Neural cell (in vitro differentiated cells): ENCODE measurements around the gene MYOG. TPM values are rescaled to one million over a fixed set of nuclear protein-coding genes. Genes with fewer than 3 reads are reported as not detected.

Source experiments
- H2AFZ ChIP-seq: fragments of 200-600, 300-800 bp; sonication (generic), shearing (Covaris generic); 2 replicates; pipeline ENCODE4 v1.6.0; 2014; ENCODE audit warnings: low read depth, mild to moderate bottlenecking, antibody characterized with exemption, low read length, moderate library complexity
- H3F3A ChIP-seq: fragments of 200-600 bp; shearing (Covaris generic); 2 replicates; pipeline ENCODE4 v1.6.1; 2016; ENCODE audit warnings: mild to moderate bottlenecking, moderate library complexity, mixed read lengths, antibody characterized with exemption, low read length; ENCODE audit not compliant: insufficient read depth, poor library complexity, severe bottlenecking
- H3K27ac ChIP-seq: fragments of 200-600, 300-800 bp; sonication (generic), shearing (Covaris generic); 2 replicates; pipeline ENCODE4 v1.5.1; 2014; ENCODE audit warnings: mild to moderate bottlenecking, low read length, moderate library complexity
- H3K27me3 ChIP-seq: fragments of 300-800, 200-600 bp; sonication (generic), shearing (Covaris generic); 2 replicates; pipeline ENCODE4 v1.6.0; 2014; ENCODE audit warnings: mild to moderate bottlenecking, low read depth, low read length, moderate library complexity; ENCODE audit not compliant: insufficient read depth
- H3K36me3 ChIP-seq: fragments of 300-800, 200-600 bp; sonication (generic), shearing (Covaris generic); 2 replicates; pipeline ENCODE4 v1.5.1; 2014; ENCODE audit warnings: mild to moderate bottlenecking, antibody characterized with exemption, low read length, moderate library complexity; ENCODE audit not compliant: insufficient read depth
- H3K4me2 ChIP-seq: fragments of 300-800, 200-600 bp; sonication (generic), shearing (Covaris generic); 2 replicates; pipeline ENCODE4 v1.6.0; 2014; ENCODE audit warnings: mild to moderate bottlenecking, low read length
- H3K4me3 ChIP-seq: fragments of 300-800, 200-600 bp; sonication (generic), shearing (Covaris generic); 2 replicates; pipeline ENCODE4 v1.5.1; 2014; ENCODE audit warnings: mild to moderate bottlenecking, low read length, moderate library complexity
- H3K79me2 ChIP-seq: fragments of 200-600 bp; shearing (Covaris generic); replicated peaks from 2 replicates; pipeline ENCODE4 v1.6.0; 2014; ENCODE audit warnings: mild to moderate bottlenecking, low read length, moderate library complexity; ENCODE audit not compliant: insufficient read depth
- H3K9ac ChIP-seq: fragments of 300-800, 200-600 bp; sonication (generic), shearing (Covaris generic); 2 replicates; pipeline ENCODE4 v1.6.1; 2016; ENCODE audit warnings: mild to moderate bottlenecking, low read length, mixed read lengths
- H3K9me2 ChIP-seq: fragments of 200-600 bp; shearing (Covaris generic); 2 replicates; pipeline ENCODE4 v1.6.1; 2016; ENCODE audit warnings: mild to moderate bottlenecking, low read length, mixed read lengths; ENCODE audit not compliant: insufficient read depth
- H3K9me3 ChIP-seq: fragments of 200-600, 300-800 bp; sonication (generic), shearing (Covaris generic); 2 replicates; pipeline ENCODE4 v1.6.1; 2016; ENCODE audit warnings: mild to moderate bottlenecking, mixed run types, low read length, moderate library complexity, mixed read lengths
- H4K20me1 ChIP-seq: fragments of 200-600 bp; shearing (Covaris generic); 2 replicates; pipeline ENCODE4 v1.6.1; 2016; ENCODE audit warnings: mild to moderate bottlenecking, mixed run types; ENCODE audit not compliant: insufficient read depth
- CTCF ChIP-seq: fragments of 450-650 bp; IDR thresholded peaks from 2 replicates; pipeline ENCODE4 v1.5.1; 2014; ENCODE audit warnings: antibody characterized with exemption, mild to moderate bottlenecking, moderate library complexity; ENCODE audit not compliant: poor library complexity, severe bottlenecking
- EP300 ChIP-seq: fragments of 450-650 bp; conservative IDR thresholded peaks from 2 replicates; pipeline ENCODE4 v1.6.1; 2014; ENCODE audit warnings: antibody characterized with exemption, mild to moderate bottlenecking, moderate library complexity; ENCODE audit not compliant: poor library complexity, severe bottlenecking
- EZH2 ChIP-seq: fragments of 200-600, 300-800 bp; shearing (Covaris generic), sonication (generic); IDR thresholded peaks from 2 replicates; pipeline ENCODE4 v1.6.1; 2014; ENCODE audit warnings: antibody characterized with exemption, low read length, borderline replicate concordance, mild to moderate bottlenecking; ENCODE audit not compliant: insufficient read depth, poor library complexity, severe bottlenecking
- MXI1 ChIP-seq: fragments of 450-650 bp; conservative IDR thresholded peaks from 2 replicates; pipeline ENCODE4 v1.6.1; 2014; ENCODE audit warnings: antibody characterized with exemption, mild to moderate bottlenecking; ENCODE audit not compliant: poor library complexity, severe bottlenecking
- POLR2AphosphoS5 ChIP-seq: IDR thresholded peaks from 2 replicates; pipeline ENCODE4 v1.6.1; 2012
- RAD21 ChIP-seq: fragments of 450-650 bp; conservative IDR thresholded peaks from 2 replicates; pipeline ENCODE4 v1.6.1; 2014; ENCODE audit warnings: antibody characterized with exemption, mild to moderate bottlenecking, moderate library complexity
- REST ChIP-seq: IDR thresholded peaks from 2 replicates; pipeline ENCODE4 v1.6.1; 2012; ENCODE audit warnings: borderline replicate concordance
- SMC3 ChIP-seq: fragments of 450-650 bp; conservative IDR thresholded peaks from 2 replicates; pipeline ENCODE4 v1.6.1; 2014; ENCODE audit warnings: antibody characterized with exemption, mild to moderate bottlenecking, moderate library complexity; ENCODE audit not compliant: poor library complexity
- TAF1 ChIP-seq: IDR thresholded peaks from 2 replicates; pipeline ENCODE4 v1.6.1; 2012; ENCODE audit warnings: low read depth
- polyA plus RNA-seq: library from polyadenylated mRNA; depleted of rRNA; stranded (reverse); fragments of >200 nt; gene quantifications from 2 replicates; pipeline ENCODE4 v1.2.3, GENCODE V29; 2014

The MYOG gene
- polyA plus RNA-seq, 1 donor from 2014 or later = not detected

- no peak overlapping the region for H3K4me3 ChIP-seq
These were observed 11.2 kb downstream of the MYOG start for GRCh38 chr1:203074610-203075009.

GRCh38 chr1:203073469-203073868, 12.3 kb downstream of the MYOG start:
- H3K4me3 ChIP-seq = no peak overlapping the region
- peaks cover 41% of the 10 kb centered on the region for H3K27me3 ChIP-seq
- no peak for TF ChIP-seq SMC3
- TF ChIP-seq EP300 = no peak
- no peak for TF ChIP-seq POLR2AphosphoS5
- TF ChIP-seq RAD21 = no peak
- no peak for TF ChIP-seq TAF1
- no peak for TF ChIP-seq EZH2
- TF ChIP-seq MXI1 = no peak
- TF ChIP-seq CTCF = no peak

More at GRCh38 chr1:203074610-203075009, 11.2 kb downstream of the MYOG start:
- Histone ChIP-seq H3K27ac (no peak overlapping the region), H3K27me3 (peaks cover 41% of the 10 kb centered on the region), H3F3A (no peaks in the 10 kb centered on the region), H3K9me2 (no peaks in the 10 kb centered on the region), H3K36me3 (no peaks in the 10 kb centered on the region), H3K9me3 (no peaks in the 10 kb centered on the region), H3K4me2 (no peak overlapping the region), H4K20me1 (no peaks in the 10 kb centered on the region), H2AFZ (no peak overlapping the region), H3K9ac (no peak overlapping the region), H3K79me2 (no peaks in the 10 kb centered on the region)
- TF ChIP-seq TAF1 (no peak), EP300 (no peak), MXI1 (no peak), CTCF (no peak), POLR2AphosphoS5 (no peak), REST (no peak), RAD21 (no peak), SMC3 (no peak), EZH2 (no peak)

More at GRCh38 chr1:203073469-203073868, 12.3 kb downstream of the MYOG start:
- no peaks in the 10 kb centered on the region for H3K36me3 ChIP-seq
- no peak overlapping the region for H3K27ac ChIP-seq
- H3K79me2 ChIP-seq = no peaks in the 10 kb centered on the region
- H3K9ac ChIP-seq = no peak overlapping the region
- no peaks in the 10 kb centered on the region for H3K9me2 ChIP-seq
- H3F3A ChIP-seq = no peaks in the 10 kb centered on the region
- H3K9me3 ChIP-seq = no peaks in the 10 kb centered on the region
- H4K20me1 ChIP-seq = no peaks in the 10 kb centered on the region
- no peak overlapping the region for H2AFZ ChIP-seq
- H3K4me2 ChIP-seq = no peak overlapping the region
